Trophoblast cell (in vitro differentiated cells and primary cell): ENCODE measurements around the gene RNU6-9.
"Not testable (repeated sequence)": the region's sequence is repeated elsewhere in the genome, so short reads cannot be mapped to it uniquely, and the experiment has no call there.

Source experiments
- DNase-seq, 2 donors: peaks; one replicate each; pipeline ENCODE4 v3.0.0-alpha.2; 2016
- H2AFZ ChIP-seq: 2 replicates; pipeline ENCODE4 v1.6.1; 2013; ENCODE audit warnings: low read length, moderate library complexity, mild to moderate bottlenecking; ENCODE audit not compliant: insufficient read depth, poor library complexity
- H2AK5ac ChIP-seq: 2 replicates; pipeline ENCODE4 v1.6.1; 2013; ENCODE audit warnings: mild to moderate bottlenecking, low read length
- H2BK120ac ChIP-seq: 2 replicates; pipeline ENCODE4 v1.6.1; 2013; ENCODE audit warnings: low read length, mild to moderate bottlenecking, moderate library complexity; ENCODE audit not compliant: insufficient read depth, poor library complexity
- H2BK12ac ChIP-seq: 2 replicates; pipeline ENCODE4 v1.6.1; 2013; ENCODE audit warnings: mild to moderate bottlenecking, low read length, moderate library complexity
- H2BK5ac ChIP-seq: 2 replicates; pipeline ENCODE4 v1.6.1; 2013; ENCODE audit warnings: low read length, low read depth, moderate library complexity, mild to moderate bottlenecking; ENCODE audit not compliant: poor library complexity
- H3K14ac ChIP-seq: 2 replicates; pipeline ENCODE4 v1.6.1; 2013; ENCODE audit warnings: mild to moderate bottlenecking, low read length
- H3K18ac ChIP-seq: 2 replicates; pipeline ENCODE4 v1.6.1; 2013; ENCODE audit warnings: mild to moderate bottlenecking, low read length
- H3K23ac ChIP-seq: 2 replicates; pipeline ENCODE4 v1.6.1; 2013; ENCODE audit warnings: low read length
- H3K27ac ChIP-seq: 2 replicates; pipeline ENCODE4 v1.5.1; 2013; ENCODE audit warnings: low read depth, mild to moderate bottlenecking, inconsistent platforms, low read length, moderate library complexity
- H3K27me3 ChIP-seq: 2 replicates; pipeline ENCODE4 v1.6.1; 2013; ENCODE audit warnings: inconsistent platforms, mild to moderate bottlenecking, low read length, moderate library complexity; ENCODE audit not compliant: insufficient read depth
- H3K36me3 ChIP-seq, 2 experiments: 1 replicate in 1 of 2; 2 replicates in 1 of 2; pipeline ENCODE4 v1.6.1; 2013; ENCODE audit warnings: low read length in 2 of 2, mild to moderate bottlenecking in 2 of 2, moderate library complexity in 1 of 2; ENCODE audit not compliant: insufficient read depth in 2 of 2, control insufficient read depth in 1 of 2
- H3K4ac ChIP-seq: 2 replicates; pipeline ENCODE4 v1.6.1; 2013; ENCODE audit warnings: low read depth, mild to moderate bottlenecking, low read length, moderate library complexity
- H3K4me1 ChIP-seq, 2 experiments: 1 replicate in 1 of 2; 2 replicates in 1 of 2; pipeline ENCODE4 v1.6.1; 2013; ENCODE audit warnings: low read length in 2 of 2, mild to moderate bottlenecking in 2 of 2, moderate library complexity in 1 of 2; ENCODE audit not compliant: insufficient read depth in 2 of 2, control insufficient read depth in 1 of 2
- H3K4me2 ChIP-seq: 2 replicates; pipeline ENCODE4 v1.6.1; 2013; ENCODE audit warnings: inconsistent platforms, mild to moderate bottlenecking, low read length, moderate library complexity
- H3K4me3 ChIP-seq: 2 replicates; pipeline ENCODE4 v1.5.1; 2013; ENCODE audit warnings: mild to moderate bottlenecking, low read depth, low read length, inconsistent platforms
- H3K79me1 ChIP-seq: one replicate; pipeline ENCODE4 v1.6.1; 2013; ENCODE audit warnings: low read length
- H3K79me2 ChIP-seq: 2 replicates; pipeline ENCODE4 v1.6.1; 2013; ENCODE audit warnings: low read length, mild to moderate bottlenecking; ENCODE audit not compliant: control insufficient read depth, insufficient read depth, poor library complexity
- H3K9ac ChIP-seq: 2 replicates; pipeline ENCODE4 v1.6.1; 2013; ENCODE audit warnings: mild to moderate bottlenecking, low read length
- H3K9me3 ChIP-seq: 2 replicates; pipeline ENCODE4 v1.6.1; 2013; ENCODE audit warnings: low read depth, mild to moderate bottlenecking, control low read depth, inconsistent platforms, low read length; ENCODE audit not compliant: insufficient read depth
- H4K12ac ChIP-seq: 2 replicates; pipeline ENCODE4 v1.6.1; 2013; ENCODE audit warnings: low read depth, mild to moderate bottlenecking, low read length, moderate library complexity
- H4K8ac ChIP-seq: 2 replicates; pipeline ENCODE4 v1.6.1; 2013; ENCODE audit warnings: low read depth, mild to moderate bottlenecking, low read length, moderate library complexity
- H4K91ac ChIP-seq: one replicate; pipeline ENCODE4 v1.6.1; 2013; ENCODE audit warnings: low read depth, mild to moderate bottlenecking, low read length, moderate library complexity
- WGBS: extraction: QIAGEN DNeasy Blood & Tissue Kit; methylation state at CpG from one replicate; pipeline ENCODE4 v1.1.7; 2013; ENCODE audit warnings: missing lambda C conversion rate; ENCODE audit not compliant: insufficient read length, insufficient coverage; ENCODE audit errors: extremely low coverage; 5-methylcytosine and 5-hydroxymethylcytosine counted together

The RNU6-9 gene

DNA sequence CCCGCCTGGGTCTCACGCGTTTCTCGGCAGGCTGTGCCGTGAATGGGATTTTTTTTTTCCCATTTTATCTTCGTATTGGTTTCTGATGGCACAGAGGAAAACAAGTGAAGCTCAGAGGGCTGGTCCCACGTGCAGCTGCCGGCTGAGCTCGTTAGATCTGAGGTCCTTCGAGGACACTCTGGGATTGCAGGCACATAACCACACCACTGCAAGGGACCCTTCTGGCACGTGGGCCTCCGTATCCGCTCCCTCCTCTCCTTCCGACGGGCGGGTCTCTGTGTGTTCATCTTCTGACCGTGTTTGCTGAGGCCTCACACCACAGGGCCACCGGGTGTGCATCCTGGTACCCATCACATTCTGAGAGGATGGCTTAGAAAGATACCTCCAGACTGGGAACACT lies 17.2 kb upstream of the RNU6-9 start:
- no peaks in the 10 kb centered on the region for H3K79me2 ChIP-seq
- no peak overlapping the region for H3K14ac ChIP-seq
- H3K18ac ChIP-seq: no peak overlapping the region
- H4K91ac ChIP-seq: no peak overlapping the region
- no peak overlapping the region for H2AK5ac ChIP-seq
- no peak overlapping the region for H2AFZ ChIP-seq
- no peaks in the 10 kb centered on the region for H3K79me1 ChIP-seq
- H4K8ac ChIP-seq: no peak overlapping the region
- no peak for DNase-seq
- no peak overlapping the region for H3K9ac ChIP-seq
- peaks cover 52 to 57% of the 10 kb centered on the region in 2 experiments for H3K36me3 ChIP-seq
- no peak overlapping the region for H3K4ac ChIP-seq
- H3K27me3 ChIP-seq: no peaks in the 10 kb centered on the region
- H2BK5ac ChIP-seq: no peak overlapping the region
- no CpG with 5 or more reads among the region's 18 CpGs for WGBS
- no peak overlapping the region for H3K4me3 ChIP-seq
- no peak overlapping the region for H3K23ac ChIP-seq
- H3K4me1 ChIP-seq: no peaks in the 10 kb centered on the region
- H4K12ac ChIP-seq: no peak overlapping the region
- H2BK120ac ChIP-seq: no peak overlapping the region
- no peak overlapping the region for H3K4me2 ChIP-seq
- H3K9me3 ChIP-seq: no peaks in the 10 kb centered on the region
- no peak overlapping the region for H2BK12ac ChIP-seq
- H3K27ac ChIP-seq: no peak overlapping the region

- no CpG with 5 or more reads among the region's 29 CpGs for WGBS
These were observed 16.4 kb upstream of the RNU6-9 start for GRCh38 chr19:876780-877314.

DNA sequence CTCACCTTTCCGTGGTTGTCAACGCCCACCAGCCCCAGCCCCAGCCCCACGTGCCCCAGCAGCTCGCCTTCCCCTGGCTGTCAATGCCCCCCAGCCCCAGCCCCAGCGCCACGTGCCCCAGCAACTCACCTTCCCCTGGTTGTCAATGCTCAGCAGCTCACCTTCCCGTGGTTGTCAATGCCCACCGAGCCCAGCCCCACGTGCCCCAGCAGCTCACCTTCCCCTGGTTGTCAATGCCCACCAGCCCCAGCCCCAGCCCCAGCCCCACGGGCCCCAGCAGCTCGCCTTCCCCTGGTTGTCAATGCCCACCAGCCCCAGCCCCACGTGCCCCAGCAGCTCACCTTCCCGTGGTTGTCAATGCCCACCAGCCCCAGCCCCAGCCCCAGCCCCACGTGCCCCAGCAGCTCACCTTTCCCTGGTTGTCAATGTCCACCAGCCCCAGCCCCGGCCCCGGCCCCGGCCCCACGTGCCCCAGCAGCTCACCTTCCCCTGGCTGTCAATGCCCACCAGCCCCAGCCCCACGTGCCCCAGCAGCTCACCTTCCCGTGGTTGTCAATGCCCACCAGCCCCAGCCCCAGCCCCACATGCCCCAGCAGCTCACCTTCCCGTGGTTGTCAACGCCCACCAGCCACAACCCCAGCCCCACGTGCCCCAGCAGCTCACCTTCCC lies 15.2 kb upstream of the RNU6-9 start:
- WGBS: no CpG with 5 or more reads among the region's 23 CpGs

More at GRCh38 chr19:876780-877314, 16.4 kb upstream of the RNU6-9 start:
- no peak overlapping the region for H3K23ac ChIP-seq
- H2BK12ac ChIP-seq: no peak overlapping the region
- no peak overlapping the region for H4K91ac ChIP-seq
- H3K4me1 ChIP-seq: no peaks in the 10 kb centered on the region
- no peak overlapping the region for H3K4me3 ChIP-seq
- H2AK5ac ChIP-seq: no peak overlapping the region
- no peak overlapping the region for H3K18ac ChIP-seq
- H2BK120ac ChIP-seq: no peak overlapping the region
- peaks cover 55 to 60% of the 10 kb centered on the region in 2 experiments for H3K36me3 ChIP-seq
- H3K27ac ChIP-seq: no peak overlapping the region
- H2AFZ ChIP-seq: no peak overlapping the region
- H3K27me3 ChIP-seq: no peaks in the 10 kb centered on the region
- H4K8ac ChIP-seq: no peak overlapping the region
- DNase-seq: no peak
- peaks cover 4% of the 10 kb centered on the region for H3K9me3 ChIP-seq
- H4K12ac ChIP-seq: no peak overlapping the region
- no peaks in the 10 kb centered on the region for H3K79me1 ChIP-seq
- no peak overlapping the region for H2BK5ac ChIP-seq
- H3K9ac ChIP-seq: no peak overlapping the region
- no peaks in the 10 kb centered on the region for H3K79me2 ChIP-seq
- no peak overlapping the region for H3K14ac ChIP-seq
- H3K4me2 ChIP-seq: peak overlapping the region; percentile 1
- no peak overlapping the region for H3K4ac ChIP-seq

DNA sequence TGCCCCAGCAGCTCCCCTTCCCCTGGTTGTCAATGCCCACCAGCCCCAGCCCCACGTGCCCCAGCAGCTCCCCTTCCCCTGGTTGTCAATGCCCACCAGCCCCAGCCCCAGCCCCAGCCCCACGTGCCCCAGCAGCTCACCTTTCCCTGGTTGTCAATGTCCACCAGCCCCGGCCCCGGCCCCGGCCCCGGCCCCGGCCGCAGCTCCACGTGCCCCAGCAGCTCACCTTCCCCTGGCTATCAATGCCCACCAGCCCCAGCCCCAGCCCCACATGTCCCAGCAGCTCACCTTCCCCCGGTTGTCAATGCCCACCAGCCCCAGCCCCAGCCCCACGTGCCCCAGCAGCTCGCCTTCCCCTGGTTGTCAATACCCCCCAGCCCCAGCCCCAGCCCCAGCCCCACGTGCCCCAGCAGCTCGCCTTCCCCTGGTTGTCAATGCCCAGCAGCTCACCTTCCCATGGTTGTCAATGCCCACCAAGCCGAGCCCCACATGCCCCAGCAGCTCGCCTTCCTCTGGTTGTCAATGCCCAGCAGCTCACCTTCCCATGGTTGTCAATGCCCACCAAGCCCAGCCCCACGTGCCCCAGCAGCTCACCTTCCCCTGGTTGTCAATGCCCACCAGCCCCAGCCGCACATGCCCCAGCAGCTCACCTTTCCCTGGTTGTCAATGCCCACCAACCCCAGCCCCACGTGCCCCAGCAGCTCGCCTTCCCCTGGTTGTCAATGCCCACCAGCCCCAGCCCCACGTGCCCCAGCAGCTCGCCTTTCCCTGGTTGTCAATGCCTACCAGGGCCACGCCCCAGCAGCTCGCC lies 14.3 kb upstream of the RNU6-9 start:
- H3K79me1 ChIP-seq, H3K27ac ChIP-seq, H4K12ac ChIP-seq, H3K18ac ChIP-seq, H3K4me2 ChIP-seq, H3K23ac ChIP-seq, H4K8ac ChIP-seq, H3K4ac ChIP-seq, H3K14ac ChIP-seq, H3K27me3 ChIP-seq, H3K79me2 ChIP-seq, H2BK5ac ChIP-seq, H3K4me1 ChIP-seq, H2BK12ac ChIP-seq, H2AFZ ChIP-seq, H3K4me3 ChIP-seq, H4K91ac ChIP-seq, H2AK5ac ChIP-seq, DNase-seq, H3K9me3 ChIP-seq, H2BK120ac ChIP-seq, H3K9ac ChIP-seq: not testable (repeated sequence)
- H3K36me3 ChIP-seq: peaks cover 60 to 70% of the 10 kb centered on the region in 2 experiments
- no CpG with 5 or more reads among the region's 24 CpGs for WGBS

More for the DNA sequence above, 15.2 kb upstream of the RNU6-9 start:
- not testable (repeated sequence) for H3K27me3 ChIP-seq, H2BK12ac ChIP-seq, H3K4me3 ChIP-seq, H3K27ac ChIP-seq, H3K4ac ChIP-seq, H4K12ac ChIP-seq, H3K9ac ChIP-seq, H3K14ac ChIP-seq, H2BK5ac ChIP-seq, H3K4me1 ChIP-seq, H2AFZ ChIP-seq, H3K23ac ChIP-seq, H4K8ac ChIP-seq, H3K9me3 ChIP-seq, DNase-seq, H3K4me2 ChIP-seq, H3K79me2 ChIP-seq, H2AK5ac ChIP-seq, H4K91ac ChIP-seq, H3K79me1 ChIP-seq, H3K18ac ChIP-seq, H2BK120ac ChIP-seq
- H3K36me3 ChIP-seq: peaks cover 63 to 73% of the 10 kb centered on the region in 2 experiments
